HCT116 (cell line): ENCODE measurements around the gene HBP1. TPM values are rescaled to one million over a fixed set of nuclear protein-coding genes. Genes with fewer than 3 reads are reported as not detected.

Source experiments
- ATAC-seq: fragments of 200-7000 bp; cut with Tn5 transposase; 2 replicates; pipeline ENCODE4 v1.9.1; 2020; ENCODE audit warnings: mild to moderate bottlenecking, moderate library complexity
- BruUV-seq: library from RNA; stranded (reverse); fragments of 400-500 nt; replicated peaks from 2 replicates; lab custom pipeline; 2021; lab: Mats Ljungman, UMichigan
- CTCF ChIA-PET: fragments of 300-600 bp; sonication (Branson Sonifier 250); formaldehyde crosslinking; loops from one replicate; lab custom pipeline; 2021; ENCODE audit warnings: antibody characterized with exemption; lab: Charles Lee
- POLR2A ChIA-PET: fragments of 300-600, 350-600 bp; sonication (Branson Sonifier 250); formaldehyde crosslinking; loops from one replicate; lab custom pipeline; 2021; ENCODE audit warnings: antibody characterized with exemption; lab: Charles Lee
- RAD21 ChIA-PET, 2 experiments: fragments of 300-600 bp; sonication (Branson Sonifier 250); formaldehyde crosslinking; loops; one replicate each; lab custom pipeline; 2023; ENCODE audit warnings: low total read pairs in 2 of 2; ENCODE audit not compliant: uncharacterized antibody in 2 of 2, unreplicated experiment in 2 of 2, low non-redundant PET in 1 of 2; lab: Charles Lee
- DNase-seq: peaks from one replicate; pipeline ENCODE4 v3.0.0-alpha.2; 2010; ENCODE audit warnings: low read depth, low spot score
- H2AFZ ChIP-seq: fragments of 200-600 bp; shearing (Covaris generic), sonication (generic); 2 replicates; pipeline ENCODE4 v1.6.1; 2017; ENCODE audit warnings: low read depth, mixed run types, mixed read lengths, antibody characterized with exemption, low read length; ENCODE audit not compliant: poor library complexity, severe bottlenecking
- H3K27ac ChIP-seq: 2 replicates; pipeline ENCODE4 v1.5.1; 2012; ENCODE audit warnings: low read depth, low read length
- H3K27me3 ChIP-seq: fragments of 200-600 bp; sonication (generic); 2 replicates; pipeline ENCODE4 v1.6.1; 2016; ENCODE audit warnings: mixed run types, low read length, mixed read lengths; ENCODE audit not compliant: insufficient read depth
- H3K36me3 ChIP-seq, 2 experiments: fragments of 200-500 bp in 1 of 2; fragments of 200-600 bp in 1 of 2; sonication (Bioruptor generic) in 1 of 2; sonication (generic) in 1 of 2; 2 replicates each; pipeline versions ENCODE4 v1.5.1 to v1.6.1; 2014 to 2016; ENCODE audit warnings: low read length in 2 of 2, inconsistent platforms in 1 of 2, mixed read lengths in 1 of 2, mixed run types in 1 of 2; ENCODE audit not compliant: insufficient read depth in 2 of 2, control insufficient read depth in 1 of 2
- H3K4me1 ChIP-seq, 2 experiments: fragments of 200-600 bp in 1 of 2; sonication (generic) in 1 of 2; 2 replicates each; pipeline versions ENCODE4 v1.5.1 to v1.6.1; 2012 to 2017; ENCODE audit warnings: low read length in 2 of 2, inconsistent platforms in 1 of 2, mild to moderate bottlenecking in 1 of 2, mixed read lengths in 1 of 2, mixed run types in 1 of 2, moderate library complexity in 1 of 2; ENCODE audit not compliant: insufficient read depth in 2 of 2, control insufficient read depth in 1 of 2
- H3K4me2 ChIP-seq: fragments of 200-600 bp; sonication (generic); 2 replicates; pipeline ENCODE4 v1.6.1; 2017; ENCODE audit warnings: mixed run types, low read length, mixed read lengths
- H3K4me3 ChIP-seq, 2 experiments: fragments of 200-600 bp in 1 of 2; sonication (generic) in 1 of 2; replicated peaks in 1 of 2; 2 replicates each; pipeline ENCODE4 v1.5.1; 2011 to 2016; ENCODE audit warnings: low read length in 2 of 2, control low read depth in 1 of 2, low read depth in 1 of 2, mild to moderate bottlenecking in 1 of 2, mixed read lengths in 1 of 2, mixed run types in 1 of 2
- H3K79me2 ChIP-seq: fragments of 200-600 bp; sonication (generic); 2 replicates; pipeline ENCODE4 v1.6.1; 2017; ENCODE audit warnings: mild to moderate bottlenecking, mixed run types, low read length, moderate library complexity, mixed read lengths; ENCODE audit not compliant: insufficient read depth
- H3K9ac ChIP-seq: fragments of 200-600 bp; sonication (generic); 2 replicates; pipeline ENCODE4 v1.6.1; 2016; ENCODE audit warnings: low read length, mixed read lengths
- H3K9me2 ChIP-seq: fragments of 200-600 bp; sonication (generic), shearing (Covaris generic); 2 replicates; pipeline ENCODE4 v1.6.1; 2017; ENCODE audit warnings: mixed run types, mild to moderate bottlenecking, moderate library complexity; ENCODE audit not compliant: insufficient read depth
- H3K9me3 ChIP-seq, 2 experiments: fragments of 200-500 bp in 1 of 2; fragments of 200-600 bp in 1 of 2; sonication (Bioruptor generic) in 1 of 2; sonication (generic) in 1 of 2; 2 replicates each; pipeline ENCODE4 v1.6.1; 2014 to 2017; ENCODE audit warnings: low read length in 2 of 2, mixed read lengths in 2 of 2, inconsistent platforms in 1 of 2, low read depth in 1 of 2, mild to moderate bottlenecking in 1 of 2, mixed run types in 1 of 2, moderate library complexity in 1 of 2; ENCODE audit not compliant: control insufficient read depth in 1 of 2, insufficient read depth in 1 of 2
- H4K20me1 ChIP-seq: fragments of 200-600 bp; sonication (generic), shearing (Covaris generic); 2 replicates; pipeline ENCODE4 v1.6.1; 2017; ENCODE audit warnings: mixed run types, mild to moderate bottlenecking, moderate library complexity; ENCODE audit not compliant: insufficient read depth
- ELF1 ChIP-seq: IDR thresholded peaks from 2 replicates; pipeline ENCODE4 v1.6.1; 2012; ENCODE audit warnings: low read depth, borderline replicate concordance
- EZH2 ChIP-seq: fragments of 200-600 bp; sonication (generic); IDR thresholded peaks from 2 replicates; pipeline ENCODE4 v1.6.1; 2017; ENCODE audit warnings: antibody characterized with exemption, mixed run types
- JUND ChIP-seq: IDR thresholded peaks from 2 replicates; pipeline ENCODE4 v1.6.1; 2012
- POLR2A ChIP-seq: IDR thresholded peaks from 2 replicates; pipeline ENCODE4 v1.7.0; 2011; ENCODE audit warnings: borderline replicate concordance; ENCODE audit not compliant: insufficient read depth, insufficient read length; ENCODE audit errors: extremely low read depth
- SP1 ChIP-seq: IDR thresholded peaks from 2 replicates; pipeline ENCODE4 v1.6.1; 2012; ENCODE audit warnings: low read depth
- SRF ChIP-seq: IDR thresholded peaks from 2 replicates; pipeline ENCODE4 v1.6.1; 2012; ENCODE audit warnings: low read depth
- TCF7L2 ChIP-seq: IDR thresholded peaks from 2 replicates; pipeline ENCODE4 v1.7.0; 2011; ENCODE audit warnings: borderline replicate concordance, inconsistent platforms; ENCODE audit not compliant: insufficient read depth, insufficient read length; ENCODE audit errors: extremely low read depth
- YY1 ChIP-seq: IDR thresholded peaks from 2 replicates; pipeline ENCODE4 v1.6.1; 2011; ENCODE audit warnings: low read length, low read depth, moderate library complexity, mild to moderate bottlenecking; ENCODE audit not compliant: insufficient replicate concordance; ENCODE audit errors: extremely low read depth
- ZFX ChIP-seq: fragments of 450-650 bp; IDR thresholded peaks from 2 replicates; pipeline ENCODE4 v1.6.1; 2017
- intact Hi-C: fragments of 100-400 bp; cut with micrococcal nuclease; formaldehyde crosslinking; loops from 2 replicates; pipeline ENCODE4 v1.10.0; 2022
- total RNA-seq: library from RNA; stranded (reverse); gene quantifications from one replicate; pipeline ENCODE4 v1.2.1, GENCODE V29; 2021; ENCODE audit not compliant: unreplicated experiment
- TF ChIP-seq, protein P1 (sequence below): IDR thresholded peaks from 2 replicates; pipeline ENCODE4 v1.6.1; 2012
- TF ChIP-seq, protein P2 (sequence below): IDR thresholded peaks from 2 replicates; pipeline ENCODE4 v1.6.1; 2012
- TF ChIP-seq, protein P3 (sequence below): IDR thresholded peaks from 2 replicates; pipeline ENCODE4 v1.6.1; 2011; ENCODE audit warnings: mild to moderate bottlenecking, low read length, moderate library complexity; ENCODE audit not compliant: insufficient replicate concordance; ENCODE audit errors: extremely low read depth

The HBP1 gene
- total RNA-seq, 1 experiment from 2014 or later = 24.3 TPM

DNA sequence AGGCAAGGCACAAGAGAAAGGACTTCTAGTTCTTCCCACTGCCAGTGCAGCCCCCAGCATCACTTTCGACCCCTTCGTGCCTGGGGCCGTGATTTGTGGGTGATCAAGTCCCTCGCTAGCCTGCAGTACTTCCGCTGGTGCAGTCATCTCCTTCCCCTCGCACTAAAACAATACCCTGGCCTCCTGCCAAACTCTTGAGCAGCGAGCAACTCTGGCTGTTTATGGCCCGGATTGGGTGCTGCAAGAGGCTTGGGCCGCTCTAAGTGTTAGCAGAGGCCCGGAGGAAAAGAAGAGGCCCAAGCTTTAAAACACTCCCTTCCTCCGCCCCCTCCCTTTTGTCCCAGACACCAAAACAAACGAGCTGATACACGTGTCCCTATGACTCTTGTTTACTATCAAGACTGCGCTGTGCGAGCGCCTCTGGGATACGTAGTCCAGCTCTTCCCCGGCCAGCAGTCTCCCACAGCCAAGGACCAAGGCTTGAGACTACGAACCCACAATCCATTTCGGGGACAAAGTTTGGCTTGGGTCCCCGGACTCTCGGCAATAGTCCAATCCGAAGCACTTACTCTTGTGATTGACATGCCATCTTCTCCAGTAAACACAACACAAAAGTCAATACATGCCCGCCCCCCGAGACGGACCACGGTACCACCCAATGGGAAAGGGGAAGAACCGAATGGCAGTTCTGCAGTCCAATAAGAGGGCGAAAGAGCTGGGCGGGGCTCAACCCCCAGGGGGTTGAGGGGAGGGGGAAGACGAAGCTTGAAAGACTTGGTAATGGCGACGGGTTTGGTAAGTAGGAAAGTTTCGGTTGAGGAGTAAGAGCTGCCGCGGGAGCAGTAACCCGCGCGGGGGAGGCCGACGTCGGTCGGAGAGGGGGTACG is at the start of gene HBP1 (continued):
- TF ChIP-seq ELF1 (no peak), SP1 (peak; percentile 100), SRF (peak; percentile 11; the same call in 1 of the 2 replicates), EZH2 (no peak), TCF7L2 (no peak), YY1 (peak; percentile 87), ZFX (no peak), JUND (peak; percentile 6; the same call in 1 of the 2 replicates)
- TF ChIP-seq, protein P1, sequence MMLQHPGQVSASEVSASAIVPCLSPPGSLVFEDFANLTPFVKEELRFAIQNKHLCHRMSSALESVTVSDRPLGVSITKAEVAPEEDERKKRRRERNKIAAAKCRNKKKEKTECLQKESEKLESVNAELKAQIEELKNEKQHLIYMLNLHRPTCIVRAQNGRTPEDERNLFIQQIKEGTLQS = no peak
- TF ChIP-seq, protein P2, sequence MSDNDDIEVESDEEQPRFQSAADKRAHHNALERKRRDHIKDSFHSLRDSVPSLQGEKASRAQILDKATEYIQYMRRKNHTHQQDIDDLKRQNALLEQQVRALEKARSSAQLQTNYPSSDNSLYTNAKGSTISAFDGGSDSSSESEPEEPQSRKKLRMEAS = peak; percentile 99

DNA sequence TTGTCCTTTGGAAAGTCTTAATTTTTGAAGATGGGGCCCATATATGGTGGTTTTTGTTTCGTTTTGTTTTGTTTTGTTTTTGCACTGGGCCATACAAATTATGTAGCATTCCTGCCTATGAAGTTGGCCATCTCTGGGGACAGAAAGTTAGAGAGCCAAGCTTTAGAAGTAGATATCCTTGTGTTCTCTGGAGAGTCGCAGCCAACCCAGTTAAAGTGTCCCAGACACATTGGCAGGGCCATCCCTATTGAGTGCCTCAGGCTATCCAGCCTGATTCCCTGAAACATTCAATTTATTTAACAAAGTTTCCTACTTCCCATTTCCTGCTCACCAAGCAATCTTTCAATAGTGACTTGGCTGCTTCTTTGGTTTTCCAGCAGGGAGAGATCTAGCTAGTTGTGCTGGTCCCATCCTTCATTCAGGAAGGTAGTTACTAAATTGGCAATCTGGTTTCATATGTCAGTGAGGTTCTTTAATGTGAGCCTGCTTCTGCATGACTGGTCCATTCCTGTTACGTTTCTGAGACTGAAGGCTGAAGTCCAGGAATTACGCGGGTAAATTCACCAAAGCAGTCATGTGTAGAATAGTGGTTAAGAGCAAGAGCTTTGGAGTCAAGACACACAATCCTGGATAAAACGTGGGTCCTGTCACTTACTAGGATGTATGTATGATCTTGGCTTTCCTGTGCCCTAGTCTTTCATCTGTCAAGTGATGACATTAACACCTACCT is 49.3 kb upstream of the HBP1 start:
- Histone ChIP-seq H3K4me2 (no peak overlapping the region), H3K27me3 (no peaks in the 10 kb centered on the region), H3K4me3 (no peak overlapping the region), H3K27ac (no peak overlapping the region), H3K9me3 (no peaks in the 10 kb centered on the region), H3K36me3 (no peaks in the 10 kb centered on the region), H3K4me1 (no peaks in the 10 kb centered on the region), H3K9me2 (no peaks in the 10 kb centered on the region), H3K79me2 (no peaks in the 10 kb centered on the region), H4K20me1 (no peaks in the 10 kb centered on the region), H2AFZ (no peak overlapping the region), H3K9ac (no peak overlapping the region)
- intact Hi-C loops = no loop called here
- ATAC-seq (no peak), DNase-seq (no peak)
- POLR2A ChIA-PET = no interaction called here
- no peak for TF ChIP-seq POLR2A
- TF ChIP-seq JUND = no peak
- TF ChIP-seq, protein P3, sequence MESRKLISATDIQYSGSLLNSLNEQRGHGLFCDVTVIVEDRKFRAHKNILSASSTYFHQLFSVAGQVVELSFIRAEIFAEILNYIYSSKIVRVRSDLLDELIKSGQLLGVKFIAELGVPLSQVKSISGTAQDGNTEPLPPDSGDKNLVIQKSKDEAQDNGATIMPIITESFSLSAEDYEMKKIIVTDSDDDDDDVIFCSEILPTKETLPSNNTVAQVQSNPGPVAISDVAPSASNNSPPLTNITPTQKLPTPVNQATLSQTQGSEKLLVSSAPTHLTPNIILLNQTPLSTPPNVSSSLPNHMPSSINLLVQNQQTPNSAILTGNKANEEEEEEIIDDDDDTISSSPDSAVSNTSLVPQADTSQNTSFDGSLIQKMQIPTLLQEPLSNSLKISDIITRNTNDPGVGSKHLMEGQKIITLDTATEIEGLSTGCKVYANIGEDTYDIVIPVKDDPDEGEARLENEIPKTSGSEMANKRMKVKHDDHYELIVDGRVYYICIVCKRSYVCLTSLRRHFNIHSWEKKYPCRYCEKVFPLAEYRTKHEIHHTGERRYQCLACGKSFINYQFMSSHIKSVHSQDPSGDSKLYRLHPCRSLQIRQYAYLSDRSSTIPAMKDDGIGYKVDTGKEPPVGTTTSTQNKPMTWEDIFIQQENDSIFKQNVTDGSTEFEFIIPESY = no peak
- CTCF ChIA-PET = no interaction called here
- RAD21 ChIA-PET = no interaction called here
- BruUV-seq = no TSS peak
